Activated CD4-positive, CD25-positive, alpha-beta regulatory T cell treated with anti-CD3 and anti-CD28 coated beads, Interleukin-2, amount 50 U/mL, for 16 hours (primary cell): ENCODE results near the gene DCST1.
A peak's percentile ranks its signal among the peaks of the same experiment; 100 is the strongest.

Experiments used
- DNase-seq: peaks from one replicate; pipeline ENCODE4 v3.0.0-alpha.2; 2020; ENCODE audit warnings: low read depth, low spot score

The DCST1 gene

GRCh38 chr1:155034318-155035208 lies 939 bp downstream of the DCST1 start:
- DNase-seq = no peak

- no peak for DNase-seq
These were observed 2.3 kb downstream of the DCST1 start for GRCh38 chr1:155035936-155036335.

- no peak for DNase-seq
These were observed 3.4 kb downstream of the DCST1 start for GRCh38 chr1:155037043-155037442.

- DNase-seq = no peak
These were observed 4.3 kb downstream of the DCST1 start for GRCh38 chr1:155037851-155038441.

GRCh38 chr1:155038602-155039307 lies 5.1 kb downstream of the DCST1 start:
- no peak for DNase-seq

GRCh38 chr1:155039308-155039669 lies 5.7 kb downstream of the DCST1 start:
- no peak for DNase-seq

GRCh38 chr1:155040358-155041093 lies 6.9 kb downstream of the DCST1 start:
- DNase-seq = no peak

GRCh38 chr1:155042789-155043188 lies 9.2 kb downstream of the DCST1 start:
- DNase-seq = no peak

- no peak for DNase-seq
These were observed 9.7 kb downstream of the DCST1 start for GRCh38 chr1:155043301-155043702.

- DNase-seq = no peak
These were observed 10.2 kb downstream of the DCST1 start for GRCh38 chr1:155043793-155044192.

GRCh38 chr1:155044365-155044764 lies 10.7 kb downstream of the DCST1 start:
- DNase-seq = no peak

GRCh38 chr1:155044812-155045657 lies 11.4 kb downstream of the DCST1 start:
- no peak for DNase-seq

GRCh38 chr1:155048449-155049334 lies 15.1 kb downstream of the DCST1 start:
- no peak for DNase-seq

GRCh38 chr1:155049651-155050559 lies 16.3 kb downstream of the DCST1 start:
- no peak for DNase-seq

GRCh38 chr1:155050560-155051341 lies 17.1 kb downstream of the DCST1 start, which contains the start of gene ADAM15:
ADAM15 (plus strand) TSS chr1:155051316; CDS start chr1:155051387, 71 bp downstream.
- DNase-seq = peak; percentile 52

- no peak for DNase-seq
These were observed 17.7 kb downstream of the DCST1 start for GRCh38 chr1:155051342-155051776.

GRCh38 chr1:155051777-155052398 lies 18.3 kb downstream of the DCST1 start:
- no peak for DNase-seq
